HL-60 (cell line): ENCODE data around the gene PRSS50.

Source experiments
- CTCF ChIP-seq: IDR thresholded peaks from one replicate; pipeline ENCODE4 v1.5.1; 2011; ENCODE audit warnings: low read length, control low read depth, inconsistent platforms; ENCODE audit not compliant: insufficient read depth
- GABPA ChIP-seq: IDR thresholded peaks from 2 replicates; pipeline ENCODE4 v1.6.1; 2012; ENCODE audit warnings: low read depth
- POLR2AphosphoS5 ChIP-seq: IDR thresholded peaks from 2 replicates; pipeline ENCODE4 v1.6.1; 2012; ENCODE audit warnings: low read depth

- TF ChIP-seq CTCF (no peak), GABPA (no peak), POLR2AphosphoS5 (no peak)
Observed at GRCh38 chr3:46667061-46667621, 50.5 kb downstream of the PRSS50 start.
